GM20000 (cell line): ENCODE data around the gene PTPRN2.

Experiments used
- DNase-seq: peaks from one replicate; pipeline ENCODE4 v3.0.0; 2012; ENCODE audit warnings: low spot score
- TF ChIP-seq, protein P1 (sequence below): IDR thresholded peaks from 2 replicates; pipeline ENCODE4 v1.5.1; 2012; ENCODE audit warnings: mild to moderate bottlenecking, control low read depth; ENCODE audit errors: extremely low read depth, missing control alignments

The PTPRN2 gene

DNA sequence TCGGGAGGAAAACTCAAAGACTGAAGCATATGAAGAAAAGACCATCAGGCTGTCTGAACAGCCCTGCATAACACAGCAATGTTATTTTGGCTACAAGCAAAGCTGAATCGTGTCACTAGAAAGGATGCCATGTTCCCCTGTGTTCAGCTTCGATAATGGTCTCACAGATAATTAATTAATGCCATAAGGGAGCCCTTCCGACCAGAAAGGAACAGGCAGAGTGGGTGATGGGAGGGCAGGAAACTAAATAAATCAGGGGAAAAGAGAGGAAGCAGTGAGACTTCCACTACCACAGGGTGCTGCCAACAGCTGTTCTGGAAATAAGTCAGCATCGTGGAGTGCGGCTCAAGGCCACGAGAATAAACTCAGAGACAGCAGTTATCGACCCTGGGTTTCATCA lies 3.2 kb downstream of the PTPRN2 start:
- DNase-seq, result no peak
- TF ChIP-seq, protein P1, sequence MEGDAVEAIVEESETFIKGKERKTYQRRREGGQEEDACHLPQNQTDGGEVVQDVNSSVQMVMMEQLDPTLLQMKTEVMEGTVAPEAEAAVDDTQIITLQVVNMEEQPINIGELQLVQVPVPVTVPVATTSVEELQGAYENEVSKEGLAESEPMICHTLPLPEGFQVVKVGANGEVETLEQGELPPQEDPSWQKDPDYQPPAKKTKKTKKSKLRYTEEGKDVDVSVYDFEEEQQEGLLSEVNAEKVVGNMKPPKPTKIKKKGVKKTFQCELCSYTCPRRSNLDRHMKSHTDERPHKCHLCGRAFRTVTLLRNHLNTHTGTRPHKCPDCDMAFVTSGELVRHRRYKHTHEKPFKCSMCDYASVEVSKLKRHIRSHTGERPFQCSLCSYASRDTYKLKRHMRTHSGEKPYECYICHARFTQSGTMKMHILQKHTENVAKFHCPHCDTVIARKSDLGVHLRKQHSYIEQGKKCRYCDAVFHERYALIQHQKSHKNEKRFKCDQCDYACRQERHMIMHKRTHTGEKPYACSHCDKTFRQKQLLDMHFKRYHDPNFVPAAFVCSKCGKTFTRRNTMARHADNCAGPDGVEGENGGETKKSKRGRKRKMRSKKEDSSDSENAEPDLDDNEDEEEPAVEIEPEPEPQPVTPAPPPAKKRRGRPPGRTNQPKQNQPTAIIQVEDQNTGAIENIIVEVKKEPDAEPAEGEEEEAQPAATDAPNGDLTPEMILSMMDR, result no peak

- TF ChIP-seq, protein P1, result no peak
- no peak for DNase-seq
Measured at GRCh38 chr7:158583810-158584209, 3.8 kb downstream of the PTPRN2 start.

DNA sequence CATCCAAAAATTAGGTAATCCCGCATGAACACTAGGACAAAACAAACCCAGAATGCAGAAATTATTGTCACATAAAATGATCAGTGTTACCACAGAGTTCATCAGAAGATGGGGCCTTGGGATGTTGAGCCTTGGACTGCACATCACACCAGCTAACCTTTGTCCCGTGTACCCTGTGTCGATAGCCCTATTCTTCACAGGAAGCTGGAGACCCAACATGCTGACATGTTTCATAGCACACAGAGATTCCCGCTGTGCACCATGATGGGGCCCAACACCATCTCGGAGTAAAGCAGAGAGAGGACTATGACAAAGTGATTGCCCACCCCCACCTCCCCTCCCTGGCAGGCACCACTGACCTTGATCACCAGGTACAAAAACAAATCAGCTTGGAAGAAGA lies 4.5 kb downstream of the PTPRN2 start:
- no peak for DNase-seq
- TF ChIP-seq, protein P1, result no peak

DNA sequence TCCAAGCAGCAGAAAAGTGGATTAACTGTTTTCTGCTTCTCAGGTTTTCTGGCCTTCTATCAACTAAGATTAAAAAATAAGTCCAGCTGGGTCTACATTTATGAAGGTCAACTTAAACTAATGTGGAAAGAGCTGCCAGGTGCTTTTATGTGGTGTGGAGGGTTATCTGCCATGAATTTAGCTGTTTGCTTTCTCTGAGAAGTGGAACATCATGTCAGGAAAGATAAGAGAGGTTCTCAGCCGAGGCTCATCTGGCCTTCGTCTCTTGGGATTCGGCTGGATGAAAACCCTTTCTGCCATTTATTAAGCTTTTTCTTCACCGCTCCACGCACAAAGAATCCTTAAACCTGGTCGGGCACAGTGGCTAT lies 5.5 kb downstream of the PTPRN2 start:
- DNase-seq, result no peak
- TF ChIP-seq, protein P1, result no peak

- TF ChIP-seq, protein P1, result no peak
- DNase-seq, result no peak
Measured at GRCh38 chr7:158581440-158582088, 6.1 kb downstream of the PTPRN2 start.

- no peak for DNase-seq
- TF ChIP-seq, protein P1, result no peak
Measured at GRCh38 chr7:158579662-158580646, 7.7 kb downstream of the PTPRN2 start.
